Hepatocyte (in vitro differentiated cells): ENCODE data around the gene GLIPR2. TPM values are rescaled to one million over a fixed set of nuclear protein-coding genes. Genes with fewer than 3 reads are reported as not detected.

Source experiments
- DNase-seq: peaks from one replicate; pipeline ENCODE4 v3.0.0-alpha.2; 2016; ENCODE audit warnings: low spot score
- H2AFZ ChIP-seq: fragments of 200-600 bp; sonication (generic); 2 replicates; pipeline ENCODE4 v1.6.0; 2016; ENCODE audit warnings: antibody characterized with exemption, mild to moderate bottlenecking
- H3K27ac ChIP-seq: fragments of 200-600 bp; sonication (generic); 2 replicates; pipeline ENCODE4 v1.5.1; 2016; ENCODE audit warnings: mild to moderate bottlenecking
- H3K27me3 ChIP-seq: fragments of 200-600 bp; sonication (generic); 2 replicates; pipeline ENCODE4 v1.6.1; 2016
- H3K36me3 ChIP-seq: fragments of 200-600 bp; sonication (generic); replicated peaks from 2 replicates; pipeline ENCODE4 v1.5.1; 2016; ENCODE audit warnings: low read depth; ENCODE audit not compliant: insufficient read depth
- H3K4me1 ChIP-seq: fragments of 200-600 bp; sonication (generic); 2 replicates; pipeline ENCODE4 v1.5.1; 2016; ENCODE audit warnings: mild to moderate bottlenecking, moderate library complexity; ENCODE audit not compliant: insufficient read depth
- H3K4me2 ChIP-seq: fragments of 200-600 bp; sonication (generic); 2 replicates; pipeline ENCODE4 v1.6.0; 2016
- H3K4me3 ChIP-seq: fragments of 200-600 bp; sonication (generic); 2 replicates; pipeline ENCODE4 v1.5.1; 2016; ENCODE audit warnings: mild to moderate bottlenecking
- H3K79me2 ChIP-seq: fragments of 200-600 bp; sonication (generic); 2 replicates; pipeline ENCODE4 v1.6.0; 2017; ENCODE audit warnings: mild to moderate bottlenecking
- H3K9me2 ChIP-seq: fragments of 200-600 bp; sonication (generic); replicated peaks from 2 replicates; pipeline ENCODE4 v1.6.0; 2017; ENCODE audit warnings: mild to moderate bottlenecking; ENCODE audit not compliant: insufficient read depth
- H3K9me3 ChIP-seq: fragments of 200-600 bp; sonication (generic); 2 replicates; pipeline ENCODE4 v1.5.1; 2016; ENCODE audit warnings: low read depth, mild to moderate bottlenecking
- H4K20me1 ChIP-seq: fragments of 200-600 bp; sonication (generic); 2 replicates; pipeline ENCODE4 v1.6.0; 2016; ENCODE audit warnings: mild to moderate bottlenecking; ENCODE audit not compliant: insufficient read depth, poor library complexity, severe bottlenecking
- EZH2 ChIP-seq: fragments of 200-600 bp; sonication (generic); IDR thresholded peaks from 2 replicates; pipeline ENCODE4 v1.6.1; 2016; ENCODE audit warnings: antibody characterized with exemption, mild to moderate bottlenecking, borderline replicate concordance
- EZH2phosphoT487 ChIP-seq: fragments of 200-600 bp; sonication (generic); IDR thresholded peaks from one replicate; pipeline ENCODE4 v1.6.1; 2018; ENCODE audit warnings: antibody characterized with exemption, mild to moderate bottlenecking, low read depth, moderate library complexity; ENCODE audit not compliant: unreplicated experiment, severe bottlenecking
- WGBS: methylation state at CpG from one replicate; pipeline ENCODE4 v1.1.6; 2016; ENCODE audit warnings: low lambda C conversion rate; ENCODE audit errors: missing lambda C conversion rate; 5-methylcytosine and 5-hydroxymethylcytosine counted together
- polyA plus RNA-seq: library from polyadenylated mRNA; unstranded; fragments of >200 nt; fragmentation: Nextera tagmentation; extraction: Ambion mirVana; gene quantifications from 2 replicates; pipeline ENCODE4 v1.2.1, GENCODE V29; 2016
- total RNA-seq: library from RNA; depleted of rRNA; stranded (reverse); fragments of >200 nt; gene quantifications from 2 replicates; pipeline ENCODE4 v1.2.3, GENCODE V29; 2014
- TF ChIP-seq, protein P1 (sequence below): fragments of 200-600 bp; sonication (generic); IDR thresholded peaks from 2 replicates; pipeline ENCODE4 v1.5.1; 2016; ENCODE audit warnings: antibody characterized with exemption, mild to moderate bottlenecking; ENCODE audit not compliant: poor library complexity

Gene GLIPR2
- total and polyA plus RNA-seq, 2 experiments from 2014 or later = 12.6 to 14.1 TPM

DNA sequence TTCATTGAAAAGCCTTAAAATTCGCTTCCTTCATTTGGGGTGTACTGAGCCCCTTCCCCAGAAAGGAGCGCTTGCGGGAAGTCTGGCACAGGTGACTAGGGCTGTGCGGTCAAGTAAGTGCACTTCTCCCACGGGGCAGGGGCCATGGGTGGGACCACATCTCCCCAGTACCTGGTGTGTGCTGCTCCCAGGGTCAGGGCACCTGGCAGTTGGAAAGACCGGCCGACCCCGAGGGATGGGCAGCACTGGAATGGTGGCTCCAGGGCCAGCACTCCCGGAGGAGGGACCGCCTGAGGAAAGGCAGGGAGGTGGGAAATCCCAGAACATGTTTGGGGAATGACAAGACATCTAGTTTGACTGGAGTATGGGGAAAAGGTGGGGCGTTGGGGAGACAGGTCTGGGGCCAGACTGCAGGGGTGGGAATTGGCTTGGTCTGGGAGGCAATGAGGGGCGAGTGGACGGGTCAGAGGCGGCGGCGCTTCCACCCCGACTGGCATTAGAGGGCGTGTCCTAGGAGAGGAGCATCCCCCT is 727 bp upstream of the GLIPR2 start:
- no peaks in the 10 kb centered on the region for H4K20me1 ChIP-seq
- H3K4me1 ChIP-seq = peaks cover 9% of the 10 kb centered on the region
- no peaks in the 10 kb centered on the region for H3K9me3 ChIP-seq
- peak overlapping the region; percentile 87 for H2AFZ ChIP-seq
- H3K36me3 ChIP-seq = no peaks in the 10 kb centered on the region
- peak overlapping the region; percentile 76 for H3K4me3 ChIP-seq
- peak overlapping the region; percentile 90 for H3K4me2 ChIP-seq
- WGBS = 3% methylated on average over 10 of the region's 18 CpGs
- no peak for DNase-seq
- no peaks in the 10 kb centered on the region for H3K9me2 ChIP-seq
- H3K27me3 ChIP-seq = peaks cover 35% of the 10 kb centered on the region
- H3K27ac ChIP-seq = no peak overlapping the region
- H3K79me2 ChIP-seq = no peaks in the 10 kb centered on the region
- TF ChIP-seq EZH2phosphoT487 (no peak), EZH2 (no peak)
- TF ChIP-seq, protein P1, sequence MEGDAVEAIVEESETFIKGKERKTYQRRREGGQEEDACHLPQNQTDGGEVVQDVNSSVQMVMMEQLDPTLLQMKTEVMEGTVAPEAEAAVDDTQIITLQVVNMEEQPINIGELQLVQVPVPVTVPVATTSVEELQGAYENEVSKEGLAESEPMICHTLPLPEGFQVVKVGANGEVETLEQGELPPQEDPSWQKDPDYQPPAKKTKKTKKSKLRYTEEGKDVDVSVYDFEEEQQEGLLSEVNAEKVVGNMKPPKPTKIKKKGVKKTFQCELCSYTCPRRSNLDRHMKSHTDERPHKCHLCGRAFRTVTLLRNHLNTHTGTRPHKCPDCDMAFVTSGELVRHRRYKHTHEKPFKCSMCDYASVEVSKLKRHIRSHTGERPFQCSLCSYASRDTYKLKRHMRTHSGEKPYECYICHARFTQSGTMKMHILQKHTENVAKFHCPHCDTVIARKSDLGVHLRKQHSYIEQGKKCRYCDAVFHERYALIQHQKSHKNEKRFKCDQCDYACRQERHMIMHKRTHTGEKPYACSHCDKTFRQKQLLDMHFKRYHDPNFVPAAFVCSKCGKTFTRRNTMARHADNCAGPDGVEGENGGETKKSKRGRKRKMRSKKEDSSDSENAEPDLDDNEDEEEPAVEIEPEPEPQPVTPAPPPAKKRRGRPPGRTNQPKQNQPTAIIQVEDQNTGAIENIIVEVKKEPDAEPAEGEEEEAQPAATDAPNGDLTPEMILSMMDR = no peak

DNA sequence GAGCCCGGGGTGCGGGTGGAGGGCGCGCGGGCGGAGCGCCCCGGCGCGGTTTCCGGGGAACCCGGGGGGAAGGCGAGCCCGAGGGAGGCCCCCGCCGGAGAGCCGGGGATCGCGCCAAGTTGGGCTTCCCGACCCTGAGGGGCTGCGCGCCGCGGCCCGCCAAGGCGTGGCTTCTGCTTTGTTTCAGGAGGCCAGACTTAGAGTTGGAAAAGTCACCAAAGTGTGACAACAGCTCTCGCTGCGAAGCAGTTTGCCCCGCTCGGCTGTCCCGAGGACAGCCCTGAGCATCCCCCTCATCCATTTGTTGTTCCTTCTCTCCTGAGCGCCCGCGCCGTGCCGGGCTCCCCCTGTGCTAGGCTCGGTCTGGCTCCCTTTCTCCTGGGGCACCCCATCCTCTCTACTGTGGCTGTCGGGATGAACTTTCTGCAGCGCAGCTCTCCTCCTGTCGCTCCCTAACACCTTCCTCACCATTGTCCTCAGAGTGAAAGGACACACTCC is 410 bp downstream of the GLIPR2 start:
- peaks cover 35% of the 10 kb centered on the region for H3K27me3 ChIP-seq
- H3K4me3 ChIP-seq = peak overlapping the region; percentile 76
- DNase-seq = peak; percentile 29
- peaks cover 9% of the 10 kb centered on the region for H3K4me1 ChIP-seq
- no peaks in the 10 kb centered on the region for H3K36me3 ChIP-seq
- H3K79me2 ChIP-seq = no peaks in the 10 kb centered on the region
- no peaks in the 10 kb centered on the region for H3K9me3 ChIP-seq
- no peak overlapping the region for H3K27ac ChIP-seq
- peak overlapping the region; percentile 87 for H2AFZ ChIP-seq
- peak overlapping the region; percentile 90 for H3K4me2 ChIP-seq
- TF ChIP-seq, protein P1 = no peak
- no peak for TF ChIP-seq EZH2phosphoT487
- no peak for TF ChIP-seq EZH2
- H3K9me2 ChIP-seq = no peaks in the 10 kb centered on the region
- 2% methylated on average over 35 of the region's 40 CpGs for WGBS
- H4K20me1 ChIP-seq = no peaks in the 10 kb centered on the region

DNA sequence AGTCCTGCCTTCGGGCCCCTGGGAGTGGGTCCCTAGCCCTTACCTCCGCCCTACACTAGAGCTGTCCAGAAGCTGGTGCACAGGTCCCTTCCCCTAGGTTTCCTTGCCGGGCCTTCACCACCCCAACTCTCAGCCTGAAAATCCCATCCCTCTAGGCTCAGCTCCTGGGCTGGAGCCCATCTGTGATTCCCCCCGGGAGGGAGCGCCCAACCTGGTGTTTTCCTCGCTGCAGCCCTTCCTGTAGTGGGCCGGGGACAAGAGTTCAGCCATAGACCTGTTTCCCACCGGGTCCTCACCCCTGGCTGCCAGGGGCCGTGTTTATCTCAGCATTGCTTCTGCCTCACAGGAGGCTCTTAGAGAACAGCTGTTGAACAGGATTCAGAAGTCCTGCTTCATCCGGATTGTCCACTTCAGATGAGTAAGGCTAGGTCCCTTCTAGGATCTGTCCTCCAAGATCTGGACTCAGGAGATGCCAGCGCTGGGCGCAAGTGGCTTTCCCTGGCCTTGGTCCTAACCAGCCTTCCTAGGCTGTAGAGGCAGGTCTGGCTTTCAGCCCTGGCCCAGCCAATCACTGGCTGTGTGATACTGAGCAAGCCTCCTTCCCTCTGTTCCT is 965 bp downstream of the GLIPR2 start:
- peaks cover 9% of the 10 kb centered on the region for H3K4me1 ChIP-seq
- no peaks in the 10 kb centered on the region for H3K9me2 ChIP-seq
- WGBS = 30% methylated on average over 12 of the region's 12 CpGs
- peak overlapping the region; percentile 90 for H3K4me2 ChIP-seq
- peak overlapping the region; percentile 76 for H3K4me3 ChIP-seq
- H2AFZ ChIP-seq = peak overlapping the region; percentile 87
- H3K79me2 ChIP-seq = no peaks in the 10 kb centered on the region
- peaks cover 35% of the 10 kb centered on the region for H3K27me3 ChIP-seq
- H3K27ac ChIP-seq = no peak overlapping the region
- H4K20me1 ChIP-seq = no peaks in the 10 kb centered on the region
- H3K9me3 ChIP-seq = no peaks in the 10 kb centered on the region
- no peak for DNase-seq
- no peak for TF ChIP-seq EZH2
- TF ChIP-seq, protein P1 = no peak
- TF ChIP-seq EZH2phosphoT487 = no peak
- no peaks in the 10 kb centered on the region for H3K36me3 ChIP-seq
